Suprapubic skin (tissue), 3 donors: ENCODE results near the gene APIP.

Experiments
- CTCF ChIP-seq, 2 donors: fragments of 200-600 bp in 1 of 2; fragments of 450-650 bp in 1 of 2; sonication (generic) in 1 of 2; IDR thresholded peaks; one replicate each; pipeline ENCODE4 v1.5.1; 2016 to 2019; ENCODE audit warnings: antibody characterized with exemption in 2 of 2, mild to moderate bottlenecking in 1 of 2, moderate library complexity in 1 of 2
- EP300 ChIP-seq: sonication (generic); formaldehyde crosslinking; IDR thresholded peaks from one replicate; pipeline ENCODE4 v1.6.1; 2017; ENCODE audit warnings: antibody characterized with exemption
- POLR2A ChIP-seq, 2 donors: fragments of 450-650 bp; IDR thresholded peaks; one replicate each; pipeline ENCODE4 v1.6.1; 2017; ENCODE audit warnings: antibody characterized with exemption in 2 of 2, mild to moderate bottlenecking in 2 of 2, moderate library complexity in 2 of 2

- TF ChIP-seq POLR2A (IDR thresholded peaks at IDR 0.05) (no peak), CTCF (IDR thresholded peaks at IDR 0.05) (no peak), EP300 (no peak)
These were observed 79.0 kb downstream of the APIP start for GRCh38 chr11:34836958-34837856.
